Measurements from ENCODE around the gene ADGRD2.
"Not testable (repeated sequence)": the region's sequence is repeated elsewhere in the genome, so short reads cannot be mapped to it uniquely, and the experiment has no call there.

ADGRD2 gene

GRCh38 chr9:124420991-124421543 lies 29.2 kb upstream of the ADGRD2 start:
- Histone ChIP-seq H3K18ac (ENCODE audit: low read length) (no peak overlapping the region), H4K8ac (ENCODE audit: low read depth, low read length) (no peak overlapping the region), H2BK15ac (replicated peaks; ENCODE audit: low read depth) (no peak overlapping the region), H4K5ac (ENCODE audit: low read length) (no peak overlapping the region), H2BK120ac (ENCODE audit: low read depth, low read length) (no peak overlapping the region), H2AK5ac (ENCODE audit: low read length) (no peak overlapping the region), H2BK5ac (ENCODE audit: low read length) (no peak overlapping the region), H3K27ac (ENCODE audit: low read depth, low read length) (no peak overlapping the region), H3K23ac (ENCODE audit: low read length) (no peak overlapping the region), H3K36me3 (ENCODE audit: control insufficient read depth, insufficient read depth, low read length) (no peaks in the 10 kb centered on the region), H3K27me3 (ENCODE audit: insufficient read depth, low read length, poor library complexity) (no peaks in the 10 kb centered on the region), H3K79me2 (ENCODE audit: control insufficient read depth, insufficient read depth, low read length) (no peaks in the 10 kb centered on the region), H3K56ac (ENCODE audit: low read length) (no peak overlapping the region), H3K9ac (ENCODE audit: low read length) (no peak overlapping the region), H3K4me3 (ENCODE audit: low read length) (no peak overlapping the region), H3K4ac (ENCODE audit: low read depth, low read length) (no peak overlapping the region), H3K4me1 (ENCODE audit: control insufficient read depth, low read depth, low read length) (no peaks in the 10 kb centered on the region), H3K79me1 (ENCODE audit: low read length) (no peaks in the 10 kb centered on the region), H3K4me2 (ENCODE audit: low read length) (no peak overlapping the region)
- WGBS (ENCODE audit: extremely low coverage, insufficient coverage, low lambda C conversion rate) = no CpG with 5 or more reads among the region's 7 CpGs
- peak; percentile 47 for DNase-seq

GRCh38 chr9:124423155-124423554 lies 27.1 kb upstream of the ADGRD2 start:
- H3K27ac ChIP-seq (ENCODE audit: low read depth, low read length) = no peak overlapping the region
- no peak overlapping the region for H2AK5ac ChIP-seq (ENCODE audit: low read length)
- no peaks in the 10 kb centered on the region for H3K79me2 ChIP-seq (ENCODE audit: control insufficient read depth, insufficient read depth, low read length)
- H3K9ac ChIP-seq (ENCODE audit: low read length) = no peak overlapping the region
- H2BK5ac ChIP-seq (ENCODE audit: low read length) = no peak overlapping the region
- no peaks in the 10 kb centered on the region for H3K27me3 ChIP-seq (ENCODE audit: insufficient read depth, low read length, poor library complexity)
- no peak overlapping the region for H3K18ac ChIP-seq (ENCODE audit: low read length)
- H3K36me3 ChIP-seq (ENCODE audit: control insufficient read depth, insufficient read depth, low read length) = no peaks in the 10 kb centered on the region
- no peaks in the 10 kb centered on the region for H3K4me1 ChIP-seq (ENCODE audit: control insufficient read depth, low read depth, low read length)
- H4K5ac ChIP-seq (ENCODE audit: low read length) = no peak overlapping the region
- no peak overlapping the region for H3K4me2 ChIP-seq (ENCODE audit: low read length)
- H3K23ac ChIP-seq (ENCODE audit: low read length) = no peak overlapping the region
- no peaks in the 10 kb centered on the region for H3K79me1 ChIP-seq (ENCODE audit: low read length)
- no peak overlapping the region for H3K56ac ChIP-seq (ENCODE audit: low read length)
- no peak overlapping the region for H4K8ac ChIP-seq (ENCODE audit: low read depth, low read length)
- H2BK120ac ChIP-seq (ENCODE audit: low read depth, low read length) = no peak overlapping the region
- no peak overlapping the region for H3K4me3 ChIP-seq (ENCODE audit: low read length)
- no peak overlapping the region for H3K4ac ChIP-seq (ENCODE audit: low read depth, low read length)
- WGBS (ENCODE audit: extremely low coverage, insufficient coverage, low lambda C conversion rate) = no CpG with 5 or more reads among the region's 5 CpGs
- H2BK15ac ChIP-seq (replicated peaks; ENCODE audit: low read depth) = no peak overlapping the region
- DNase-seq = no peak

GRCh38 chr9:124423591-124423990 lies 26.7 kb upstream of the ADGRD2 start:
- Histone ChIP-seq H3K9ac (ENCODE audit: low read length) (no peak overlapping the region), H3K18ac (ENCODE audit: low read length) (no peak overlapping the region), H3K56ac (ENCODE audit: low read length) (no peak overlapping the region), H3K4me1 (ENCODE audit: control insufficient read depth, low read depth, low read length) (no peaks in the 10 kb centered on the region), H2BK120ac (ENCODE audit: low read depth, low read length) (no peak overlapping the region), H3K27ac (ENCODE audit: low read depth, low read length) (no peak overlapping the region), H3K79me2 (ENCODE audit: control insufficient read depth, insufficient read depth, low read length) (no peaks in the 10 kb centered on the region), H3K23ac (ENCODE audit: low read length) (no peak overlapping the region), H2BK5ac (ENCODE audit: low read length) (no peak overlapping the region), H3K27me3 (ENCODE audit: insufficient read depth, low read length, poor library complexity) (no peaks in the 10 kb centered on the region), H4K5ac (ENCODE audit: low read length) (no peak overlapping the region), H2AK5ac (ENCODE audit: low read length) (no peak overlapping the region), H3K4me3 (ENCODE audit: low read length) (no peak overlapping the region), H2BK15ac (replicated peaks; ENCODE audit: low read depth) (no peak overlapping the region), H4K8ac (ENCODE audit: low read depth, low read length) (no peak overlapping the region), H3K4ac (ENCODE audit: low read depth, low read length) (no peak overlapping the region), H3K36me3 (ENCODE audit: control insufficient read depth, insufficient read depth, low read length) (no peaks in the 10 kb centered on the region), H3K79me1 (ENCODE audit: low read length) (no peaks in the 10 kb centered on the region), H3K4me2 (ENCODE audit: low read length) (no peak overlapping the region)
- WGBS (ENCODE audit: extremely low coverage, insufficient coverage, low lambda C conversion rate) = no CpG with 5 or more reads among the region's 11 CpGs
- DNase-seq = no peak

- not testable (repeated sequence) for H3K79me2 ChIP-seq (ENCODE audit: control insufficient read depth, insufficient read depth, low read length); H3K4me2 ChIP-seq (ENCODE audit: low read length); H3K79me1 ChIP-seq (ENCODE audit: low read length); H3K4ac ChIP-seq (ENCODE audit: low read depth, low read length); H3K27me3 ChIP-seq (ENCODE audit: insufficient read depth, low read length, poor library complexity); H3K27ac ChIP-seq (ENCODE audit: low read depth, low read length); H3K9ac ChIP-seq (ENCODE audit: low read length); H3K18ac ChIP-seq (ENCODE audit: low read length); H3K23ac ChIP-seq (ENCODE audit: low read length); H2BK5ac ChIP-seq (ENCODE audit: low read length); H4K8ac ChIP-seq (ENCODE audit: low read depth, low read length); H2BK120ac ChIP-seq (ENCODE audit: low read depth, low read length); H2AK5ac ChIP-seq (ENCODE audit: low read length); H2BK15ac ChIP-seq (replicated peaks; ENCODE audit: low read depth); H3K36me3 ChIP-seq (ENCODE audit: control insufficient read depth, insufficient read depth, low read length); DNase-seq; H3K4me1 ChIP-seq (ENCODE audit: control insufficient read depth, low read depth, low read length); H4K5ac ChIP-seq (ENCODE audit: low read length); H3K56ac ChIP-seq (ENCODE audit: low read length); H3K4me3 ChIP-seq (ENCODE audit: low read length)
- 96% methylated on average over 8 of the region's 12 CpGs for WGBS (ENCODE audit: extremely low coverage, insufficient coverage, low lambda C conversion rate)
Observed at GRCh38 chr9:124425733-124426132, 24.5 kb upstream of the ADGRD2 start.

GRCh38 chr9:124426361-124426760 lies 23.9 kb upstream of the ADGRD2 start:
- no peak overlapping the region for H3K9ac ChIP-seq (ENCODE audit: low read length)
- no peaks in the 10 kb centered on the region for H3K27me3 ChIP-seq (ENCODE audit: insufficient read depth, low read length, poor library complexity)
- no CpG with 5 or more reads among the region's 7 CpGs for WGBS (ENCODE audit: extremely low coverage, insufficient coverage, low lambda C conversion rate)
- H4K8ac ChIP-seq (ENCODE audit: low read depth, low read length) = no peak overlapping the region
- H4K5ac ChIP-seq (ENCODE audit: low read length) = no peak overlapping the region
- H3K18ac ChIP-seq (ENCODE audit: low read length) = no peak overlapping the region
- H2BK5ac ChIP-seq (ENCODE audit: low read length) = no peak overlapping the region
- H3K4me3 ChIP-seq (ENCODE audit: low read length) = no peak overlapping the region
- H3K4me2 ChIP-seq (ENCODE audit: low read length) = no peak overlapping the region
- H3K4ac ChIP-seq (ENCODE audit: low read depth, low read length) = no peak overlapping the region
- H2BK120ac ChIP-seq (ENCODE audit: low read depth, low read length) = no peak overlapping the region
- H2BK15ac ChIP-seq (replicated peaks; ENCODE audit: low read depth) = no peak overlapping the region
- no peak overlapping the region for H3K56ac ChIP-seq (ENCODE audit: low read length)
- H3K36me3 ChIP-seq (ENCODE audit: control insufficient read depth, insufficient read depth, low read length) = no peaks in the 10 kb centered on the region
- no peak for DNase-seq
- no peaks in the 10 kb centered on the region for H3K4me1 ChIP-seq (ENCODE audit: control insufficient read depth, low read depth, low read length)
- H3K79me1 ChIP-seq (ENCODE audit: low read length) = no peaks in the 10 kb centered on the region
- H2AK5ac ChIP-seq (ENCODE audit: low read length) = no peak overlapping the region
- H3K79me2 ChIP-seq (ENCODE audit: control insufficient read depth, insufficient read depth, low read length) = no peaks in the 10 kb centered on the region
- no peak overlapping the region for H3K27ac ChIP-seq (ENCODE audit: low read depth, low read length)
- H3K23ac ChIP-seq (ENCODE audit: low read length) = no peak overlapping the region

- Histone ChIP-seq H3K4me1 (ENCODE audit: control insufficient read depth, low read depth, low read length) (no peaks in the 10 kb centered on the region), H3K4ac (ENCODE audit: low read depth, low read length) (no peak overlapping the region), H4K5ac (ENCODE audit: low read length) (no peak overlapping the region), H2AK5ac (ENCODE audit: low read length) (no peak overlapping the region), H3K4me3 (ENCODE audit: low read length) (no peak overlapping the region), H2BK5ac (ENCODE audit: low read length) (no peak overlapping the region), H3K79me2 (ENCODE audit: control insufficient read depth, insufficient read depth, low read length) (no peaks in the 10 kb centered on the region), H3K56ac (ENCODE audit: low read length) (no peak overlapping the region), H3K79me1 (ENCODE audit: low read length) (no peaks in the 10 kb centered on the region), H3K18ac (ENCODE audit: low read length) (no peak overlapping the region), H3K27me3 (ENCODE audit: insufficient read depth, low read length, poor library complexity) (no peaks in the 10 kb centered on the region), H2BK120ac (ENCODE audit: low read depth, low read length) (no peak overlapping the region), H3K9ac (ENCODE audit: low read length) (no peak overlapping the region), H3K36me3 (ENCODE audit: control insufficient read depth, insufficient read depth, low read length) (no peaks in the 10 kb centered on the region), H3K23ac (ENCODE audit: low read length) (no peak overlapping the region), H2BK15ac (replicated peaks; ENCODE audit: low read depth) (no peak overlapping the region), H3K4me2 (ENCODE audit: low read length) (no peak overlapping the region), H3K27ac (ENCODE audit: low read depth, low read length) (no peak overlapping the region), H4K8ac (ENCODE audit: low read depth, low read length) (no peak overlapping the region)
- WGBS (ENCODE audit: extremely low coverage, insufficient coverage, low lambda C conversion rate) = no CpG with 5 or more reads among the region's 4 CpGs
- DNase-seq = no peak
Observed at GRCh38 chr9:124427281-124427680, 23.0 kb upstream of the ADGRD2 start.

All from mesendoderm (in vitro differentiated cells).